ENCODE data around the gene KCMF1. TPM values are rescaled to one million over a fixed set of nuclear protein-coding genes. Genes with fewer than 3 reads are reported as not detected.

Gene KCMF1
- 37.0 and 51.2 TPM in 2 replicates for polyA plus RNA-seq (2012; rRNA removed)
- 51.9 and 60.8 TPM in 2 replicates for polyA plus RNA-seq (2012; cell fraction: cytosol; rRNA removed)
- 13.7 and 27.2 TPM in 2 replicates for polyA plus RNA-seq (2012; cell fraction: nucleus; rRNA removed)

GRCh38 chr2:84970868-84971509 lies at the start of gene KCMF1:
Gene KCMF1 (plus strand): TSS chr2:84971161. CDS start chr2:84971452, 291 bp downstream.
- H4K20me1 ChIP-seq (ENCODE audit: insufficient read depth): peaks cover 40% of the 10 kb centered on the region
- H3F3A ChIP-seq (replicated peaks; ENCODE audit: insufficient read depth): peaks cover 35% of the 10 kb centered on the region
- H3K4me2 ChIP-seq: peak within 1 kb of the TSS; percentile 97
- H3K4me3 ChIP-seq (ENCODE audit: low read depth in 2 of 2, low read length in 1 of 2): peak within 1 kb of the TSS; percentile 82 to 99
- H3K4me1 ChIP-seq (ENCODE audit: control insufficient read depth in 1 of 2, insufficient read depth in 2 of 2, low read depth in 1 of 2, low read length in 1 of 2): peaks cover 10 to 12% of the 10 kb centered on the region in 2 experiments; a peak in 3 of 4 replicates
- ChIA-PET CTCF (interaction anchor here (0.9 to 3.1 kb wide), 3 partner anchors 45 to 96 kb away, joined by 3 to 16 read pairs (median 3); no protein-coding TSS in a partner anchor), POLR2A (interaction anchor here (0.5 to 1.0 kb wide), 2 partner anchors 17 to 78 kb away, joined by 3 read pairs; no protein-coding TSS in a partner anchor)
- no peaks in the 10 kb centered on the region for H3K9me3 ChIP-seq
- DNase-seq: peak; percentile 93
- peak within 1 kb of the TSS; percentile 32; the same call in 1 of the 2 replicates for H2AFZ ChIP-seq (ENCODE audit: low read depth)
- TF ChIP-seq CHD2 (IDR thresholded peaks at IDR 0.05; ENCODE audit: low read length, partially characterized antibody) (no peak), TAF1 (IDR thresholded peaks at IDR 0.05; ENCODE audit: borderline replicate concordance, low read depth, low read length) (peak; percentile 65; the same call in 1 of the 2 replicates), EP300 (IDR thresholded peaks at IDR 0.05; ENCODE audit: borderline replicate concordance in 1 of 2, low read depth in 1 of 2, low read length in 1 of 2) (peak in 1 of 2 experiments; percentile 4; a peak in 1 of 4 replicates)
- peak within 1 kb of the TSS; percentile 88 to 93 for H3K27ac ChIP-seq (ENCODE audit: low read depth in 2 of 2, low read length in 1 of 2)
- H3K36me3 ChIP-seq (replicated peaks in 1 of 2; ENCODE audit: control insufficient read depth in 1 of 2, insufficient read depth in 2 of 2, low read length in 1 of 2): peaks cover 0 to 17% of the 10 kb centered on the region in 2 experiments
- H3K9me2 ChIP-seq: no peaks in the 10 kb centered on the region
- H3K79me2 ChIP-seq (ENCODE audit: insufficient read depth): peaks cover 86% of the 10 kb centered on the region
- no peaks in the 10 kb centered on the region for H3K27me3 ChIP-seq (ENCODE audit: insufficient read depth)
- H3K9ac ChIP-seq: peak within 1 kb of the TSS; percentile 98
- WGBS (ENCODE audit: low lambda C conversion rate): 10% methylated on average over 2 of the region's 102 CpGs

- Histone ChIP-seq H3K4me1 (ENCODE audit: control insufficient read depth in 1 of 2, insufficient read depth in 2 of 2, low read depth in 1 of 2, low read length in 1 of 2) (peaks cover 13 to 24% of the 10 kb centered on the region in 2 experiments; a peak in 3 of 4 replicates), H4K20me1 (ENCODE audit: insufficient read depth) (no peaks in the 10 kb centered on the region), H3K4me2 (no peak overlapping the region), H3K4me3 (ENCODE audit: low read depth in 2 of 2, low read length in 1 of 2) (no peak overlapping the region), H3K9ac (no peak overlapping the region), H3K36me3 (replicated peaks in 1 of 2; ENCODE audit: control insufficient read depth in 1 of 2, insufficient read depth in 2 of 2, low read length in 1 of 2) (no peaks in the 10 kb centered on the region), H2AFZ (ENCODE audit: low read depth) (no peak overlapping the region), H3K79me2 (ENCODE audit: insufficient read depth) (no peaks in the 10 kb centered on the region), H3F3A (replicated peaks; ENCODE audit: insufficient read depth) (peaks cover 41% of the 10 kb centered on the region), H3K27me3 (ENCODE audit: insufficient read depth) (no peaks in the 10 kb centered on the region), H3K9me3 (no peaks in the 10 kb centered on the region), H3K27ac (ENCODE audit: low read depth in 2 of 2, low read length in 1 of 2) (no peak overlapping the region), H3K9me2 (no peaks in the 10 kb centered on the region)
- no peak for DNase-seq
- POLR2A ChIA-PET: no interaction called here
- TF ChIP-seq CHD2 (IDR thresholded peaks at IDR 0.05; ENCODE audit: low read length, partially characterized antibody) (no peak), TEAD4 (IDR thresholded peaks at IDR 0.05; ENCODE audit: borderline replicate concordance, insufficient read depth) (no peak), CTCF (IDR thresholded peaks at IDR 0.05) (no peak), FOSL2 (IDR thresholded peaks at IDR 0.05; ENCODE audit: borderline replicate concordance, low read depth) (no peak), EP300 (IDR thresholded peaks at IDR 0.05; ENCODE audit: borderline replicate concordance in 1 of 2, low read depth in 1 of 2, low read length in 1 of 2) (no peak), TCF12 (IDR thresholded peaks at IDR 0.05) (no peak), RAD21 (IDR thresholded peaks at IDR 0.05; ENCODE audit: low read length) (no peak), SMC3 (IDR thresholded peaks at IDR 0.05; ENCODE audit: low read depth, low read length) (no peak)
- CTCF ChIA-PET: no interaction called here
Observed at GRCh38 chr2:84923009-84923408, 48.0 kb upstream of the KCMF1 start.
